Activated T-cell treated with anti-CD3 and anti-CD28 coated beads, Interleukin-2, amount 50 U/mL, for 4 hours (primary cell): ENCODE data around the gene DDX51. TPM values are rescaled to one million over a fixed set of nuclear protein-coding genes. Genes with fewer than 3 reads are reported as not detected.

Experiments
- ATAC-seq, 2 donors: fragments of 200-7000 bp; cut with Tn5 transposase; one replicate each; pipeline ENCODE4 v1.10.0; 2021
- DNase-seq: peaks from one replicate; pipeline ENCODE4 v3.0.0-alpha.2; 2020
- H3K27me3 Mint-ChIP-seq: one replicate; pipeline ENCODE4 v1.8.0; 2021; ENCODE audit warnings: low read depth, mixed read lengths
- H3K36me3 Mint-ChIP-seq: one replicate; pipeline ENCODE4 v1.8.0; 2022; ENCODE audit warnings: mixed read lengths; ENCODE audit not compliant: insufficient read depth
- H3K4me1 Mint-ChIP-seq: one replicate; pipeline ENCODE4 v1.8.0; 2021; ENCODE audit warnings: low read depth, mixed read lengths
- H3K4me3 Mint-ChIP-seq: one replicate; pipeline ENCODE4 v1.8.0; 2021; ENCODE audit warnings: mild to moderate bottlenecking, moderate library complexity, mixed read lengths
- H3K9me3 Mint-ChIP-seq: one replicate; pipeline ENCODE4 v1.8.0; 2021; ENCODE audit warnings: mixed read lengths
- total RNA-seq, 3 donors: library from RNA; stranded (reverse); gene quantifications; one replicate each; pipeline ENCODE4 v1.2.1, GENCODE V29; 2021

Gene DDX51
- total RNA-seq, 3 donors from 2014 or later, result 71.4 to 83.5 (median 72.8) TPM

- Mint-ChIP-seq H3K36me3 (peaks cover 9% of the 10 kb centered on the region), H3K27me3 (no peaks in the 10 kb centered on the region), H3K9me3 (no peaks in the 10 kb centered on the region), H3K4me1 (peaks cover 22% of the 10 kb centered on the region), H3K4me3 (no peak overlapping the region)
- DNase-seq (no peak), ATAC-seq (no peak)
Measured at GRCh38 chr12:132147423-132148367, 3.6 kb upstream of the DDX51 start.

GRCh38 chr12:132146772-132147422 is 2.8 kb upstream of the DDX51 start:
- Mint-ChIP-seq H3K4me3 (no peak overlapping the region), H3K27me3 (no peaks in the 10 kb centered on the region), H3K9me3 (no peaks in the 10 kb centered on the region), H3K36me3 (peaks cover 9% of the 10 kb centered on the region), H3K4me1 (peaks cover 23% of the 10 kb centered on the region)
- ATAC-seq (no peak), DNase-seq (no peak)

GRCh38 chr12:132146098-132146497 is 2.0 kb upstream of the DDX51 start:
- Mint-ChIP-seq H3K4me3 (peak overlapping the region; percentile 91), H3K27me3 (no peaks in the 10 kb centered on the region), H3K4me1 (peaks cover 23% of the 10 kb centered on the region), H3K36me3 (peaks cover 9% of the 10 kb centered on the region), H3K9me3 (no peaks in the 10 kb centered on the region)
- DNase-seq (no peak), ATAC-seq (no peak)

GRCh38 chr12:132145334-132145733 is 1.2 kb upstream of the DDX51 start:
- H3K4me1 Mint-ChIP-seq, result peaks cover 23% of the 10 kb centered on the region

DNA sequence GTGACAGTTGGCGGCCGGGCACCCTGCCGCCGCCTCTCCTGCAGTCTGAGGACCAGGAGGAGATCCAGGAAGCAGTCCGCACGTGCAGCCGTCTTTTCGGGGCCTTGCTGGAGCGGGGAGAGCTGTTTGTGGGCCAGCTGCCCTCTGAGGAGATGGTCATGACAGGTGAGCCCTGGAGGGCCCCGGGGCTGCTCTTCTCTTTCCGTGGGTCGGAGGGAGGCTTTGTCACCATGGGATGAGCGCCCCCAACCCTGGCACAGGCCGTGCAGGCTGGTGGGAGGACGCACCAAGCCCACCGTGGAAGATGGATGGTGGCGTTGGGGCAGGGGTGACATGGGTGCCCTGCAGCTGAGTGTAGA is 670 bp upstream of the DDX51 start:
- H3K4me1 Mint-ChIP-seq, result peaks cover 23% of the 10 kb centered on the region
- DNase-seq (no peak), ATAC-seq (peak; percentile 17 to 20)
- H3K9me3 Mint-ChIP-seq, result no peaks in the 10 kb centered on the region
- no peaks in the 10 kb centered on the region for H3K27me3 Mint-ChIP-seq
- H3K36me3 Mint-ChIP-seq, result peaks cover 12% of the 10 kb centered on the region
- H3K4me3 Mint-ChIP-seq, result peak overlapping the region; percentile 91

More at GRCh38 chr12:132145334-132145733, 1.2 kb upstream of the DDX51 start:
- Mint-ChIP-seq H3K36me3 (peaks cover 10% of the 10 kb centered on the region), H3K4me3 (peak overlapping the region; percentile 91), H3K9me3 (no peaks in the 10 kb centered on the region), H3K27me3 (no peaks in the 10 kb centered on the region)
- DNase-seq (no peak), ATAC-seq (no peak)

DNA sequence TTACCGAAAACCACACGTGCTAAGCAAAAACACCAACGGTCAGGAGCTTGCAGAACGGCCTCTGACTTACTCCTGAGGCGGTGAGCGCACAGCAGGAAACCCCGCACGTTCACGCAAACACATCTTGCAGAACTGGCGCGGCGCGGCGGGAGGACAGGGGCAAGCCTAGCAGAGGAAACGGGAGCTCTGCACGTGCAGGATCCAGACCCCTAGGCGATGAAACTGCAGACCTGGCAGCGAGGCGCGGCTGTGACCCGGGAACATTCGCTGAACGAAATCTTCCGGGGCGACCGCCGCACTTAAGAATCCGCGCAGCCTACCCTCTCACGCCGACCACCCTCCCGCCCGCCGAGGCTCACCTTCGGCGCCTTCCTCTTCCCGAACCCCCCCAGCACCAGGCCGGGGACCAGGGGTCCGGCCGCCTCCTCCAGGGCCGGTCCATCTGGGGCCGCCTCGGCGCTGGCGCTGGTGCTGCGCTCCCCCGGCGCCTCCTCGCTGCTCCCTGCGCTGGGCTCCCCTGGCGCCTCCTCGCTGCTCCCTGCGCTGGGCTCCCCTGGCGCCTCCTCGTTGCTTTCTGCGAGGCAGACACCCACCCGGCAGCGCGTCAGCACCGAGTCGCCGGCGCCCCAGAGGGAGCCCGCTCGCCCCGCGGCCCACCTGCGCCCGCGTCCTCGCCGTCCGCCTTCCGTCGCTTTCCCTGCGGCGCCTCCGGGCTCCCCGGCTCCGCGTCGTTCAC is 615 bp downstream of the DDX51 start:
- ATAC-seq, result peak; percentile 55 to 56
- H3K4me3 Mint-ChIP-seq, result peak overlapping the region; percentile 92
- no peaks in the 10 kb centered on the region for H3K27me3 Mint-ChIP-seq

GRCh38 chr12:132142679-132143335 is 1.3 kb downstream of the DDX51 start:
- peak overlapping the region; percentile 92 for H3K4me3 Mint-ChIP-seq
- H3K27me3 Mint-ChIP-seq, result no peaks in the 10 kb centered on the region
- ATAC-seq (no peak), DNase-seq (no peak)
- peaks cover 20% of the 10 kb centered on the region for H3K36me3 Mint-ChIP-seq
- peaks cover 23% of the 10 kb centered on the region for H3K4me1 Mint-ChIP-seq
- no peaks in the 10 kb centered on the region for H3K9me3 Mint-ChIP-seq

More for the DNA sequence above, 615 bp downstream of the DDX51 start:
- Mint-ChIP-seq H3K9me3 (no peaks in the 10 kb centered on the region), H3K4me1 (peaks cover 23% of the 10 kb centered on the region), H3K36me3 (peaks cover 18% of the 10 kb centered on the region)
- DNase-seq, result peak; percentile 29

DNA sequence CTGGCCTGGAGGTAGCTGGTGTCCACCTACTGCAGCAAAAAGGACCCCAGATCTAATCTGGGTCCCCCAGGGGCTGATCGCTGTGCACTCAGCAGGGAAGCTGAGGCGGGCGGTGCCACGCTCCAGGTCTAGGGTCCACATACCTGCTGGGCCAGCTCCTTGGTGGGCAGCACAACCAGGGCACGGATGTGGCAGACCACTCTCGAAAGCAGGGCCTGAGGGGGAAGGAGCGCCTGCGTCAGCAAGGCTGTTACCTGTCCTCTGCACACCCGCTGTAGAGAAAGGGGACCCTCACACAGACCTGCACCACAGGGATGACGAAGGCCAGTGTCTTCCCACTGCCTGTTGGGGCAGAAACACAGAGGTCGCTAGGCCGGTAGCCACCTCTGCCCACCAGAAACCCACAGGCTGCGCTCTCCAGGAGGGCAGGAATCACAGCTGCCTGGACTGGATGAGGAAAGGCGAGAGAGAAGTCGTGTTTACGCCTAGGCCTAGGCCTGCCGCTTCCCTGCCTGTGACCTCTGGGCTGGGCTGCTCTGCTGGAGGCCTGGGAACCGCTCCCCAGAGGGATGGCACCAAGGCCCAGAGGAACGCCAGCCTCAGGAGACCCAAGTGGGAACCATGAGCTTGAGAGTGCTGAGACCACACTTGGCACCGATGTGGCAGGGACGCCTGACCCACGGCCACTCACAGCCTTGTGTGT is 2.0 kb downstream of the DDX51 start:
- H3K36me3 Mint-ChIP-seq, result peaks cover 20% of the 10 kb centered on the region
- ATAC-seq (no peak), DNase-seq (no peak)

DNA sequence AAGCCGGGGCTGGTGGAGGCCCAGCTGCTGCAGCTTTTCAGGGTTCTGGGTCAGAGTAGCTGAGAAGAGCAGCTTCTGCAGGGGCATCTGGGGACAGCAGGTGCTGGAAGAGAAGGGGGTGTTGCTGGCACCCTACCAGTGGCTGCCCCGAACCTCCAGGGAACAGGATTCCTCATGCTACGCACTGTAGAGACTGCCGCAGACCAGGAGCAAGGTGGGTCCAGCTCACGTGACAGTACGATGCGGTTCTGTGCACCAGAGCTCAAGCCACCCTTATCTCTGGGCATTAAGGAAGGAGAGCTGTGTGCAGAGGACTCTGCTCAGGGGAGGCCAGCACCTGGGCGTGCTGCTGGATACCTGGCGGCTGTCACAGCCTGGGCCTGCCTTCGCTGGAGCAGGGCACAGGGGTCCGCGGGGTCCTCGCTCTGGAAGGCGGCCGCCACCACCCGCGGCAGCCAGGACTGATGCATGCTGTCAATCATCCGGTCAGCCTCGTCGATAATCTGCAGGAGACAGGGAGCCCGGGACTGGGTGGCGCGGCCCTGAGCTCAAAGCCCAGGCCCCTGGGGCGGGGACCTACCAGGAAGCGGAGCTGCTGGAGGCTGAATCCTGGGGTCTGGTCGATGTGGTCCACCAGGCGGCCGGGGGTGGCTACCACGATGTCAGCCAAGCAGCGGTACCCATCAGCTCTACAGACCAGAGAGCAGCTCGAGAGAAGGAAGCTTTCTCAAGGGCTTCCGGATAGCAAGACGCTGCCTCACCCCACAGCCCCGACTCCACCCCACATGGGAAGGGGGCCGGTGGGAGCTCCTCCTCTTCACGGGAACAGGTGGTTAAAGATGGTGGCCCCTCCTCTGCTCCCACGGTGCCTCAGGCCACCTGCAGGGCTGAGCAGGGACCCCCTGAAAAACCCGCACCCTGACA is 2.9 kb downstream of the DDX51 start:
- DNase-seq (no peak), ATAC-seq (no peak)
- no peaks in the 10 kb centered on the region for H3K27me3 Mint-ChIP-seq
- H3K36me3 Mint-ChIP-seq, result peaks cover 17% of the 10 kb centered on the region
- H3K4me3 Mint-ChIP-seq, result no peak overlapping the region
- H3K9me3 Mint-ChIP-seq, result no peaks in the 10 kb centered on the region
- H3K4me1 Mint-ChIP-seq, result peaks cover 19% of the 10 kb centered on the region

More for the DNA sequence above, 2.0 kb downstream of the DDX51 start:
- H3K9me3 Mint-ChIP-seq, result no peaks in the 10 kb centered on the region
- H3K4me3 Mint-ChIP-seq, result peak overlapping the region; percentile 92
- peaks cover 23% of the 10 kb centered on the region for H3K4me1 Mint-ChIP-seq
- no peaks in the 10 kb centered on the region for H3K27me3 Mint-ChIP-seq

GRCh38 chr12:132140501-132140900 is 3.6 kb downstream of the DDX51 start:
- DNase-seq (no peak), ATAC-seq (no peak)
- no peaks in the 10 kb centered on the region for H3K27me3 Mint-ChIP-seq
- H3K9me3 Mint-ChIP-seq, result no peaks in the 10 kb centered on the region
- peaks cover 13% of the 10 kb centered on the region for H3K4me1 Mint-ChIP-seq
- peaks cover 13% of the 10 kb centered on the region for H3K36me3 Mint-ChIP-seq
- no peak overlapping the region for H3K4me3 Mint-ChIP-seq

DNA sequence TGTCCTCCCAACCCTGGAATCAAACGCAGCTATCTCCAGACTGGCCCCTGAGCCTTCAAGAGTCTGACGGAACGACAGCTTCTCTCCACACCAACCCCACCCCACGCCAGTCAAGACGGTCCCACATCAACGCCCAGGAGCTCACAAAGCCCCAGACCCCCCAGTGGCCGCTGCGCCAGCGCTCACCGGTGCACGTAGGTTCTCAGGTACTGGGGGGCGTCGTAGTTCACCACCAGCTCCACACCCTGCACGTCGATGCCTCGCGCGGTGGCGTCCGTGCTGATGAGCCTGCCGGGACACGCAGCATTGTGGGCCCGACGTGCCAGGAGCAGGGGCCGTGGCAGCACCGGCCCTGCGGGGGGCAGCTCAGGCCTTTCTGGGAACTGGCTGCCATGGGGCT is 4.2 kb downstream of the DDX51 start:
- Mint-ChIP-seq H3K36me3 (peaks cover 13% of the 10 kb centered on the region), H3K4me1 (peaks cover 7% of the 10 kb centered on the region), H3K27me3 (no peaks in the 10 kb centered on the region), H3K4me3 (no peak overlapping the region), H3K9me3 (no peaks in the 10 kb centered on the region)
- DNase-seq (no peak), ATAC-seq (no peak)

GRCh38 chr12:132138941-132139871 is 4.9 kb downstream of the DDX51 start:
- no peaks in the 10 kb centered on the region for H3K9me3 Mint-ChIP-seq
- H3K4me1 Mint-ChIP-seq, result peaks cover 5% of the 10 kb centered on the region
- H3K36me3 Mint-ChIP-seq, result peaks cover 13% of the 10 kb centered on the region
- H3K4me3 Mint-ChIP-seq, result no peak overlapping the region
- ATAC-seq, result no peak
- DNase-seq, result no peak
- no peaks in the 10 kb centered on the region for H3K27me3 Mint-ChIP-seq
